Endothelial cell of umbilical vein (primary cell): ENCODE results near the gene BACH2. TPM values are rescaled to one million over a fixed set of nuclear protein-coding genes. Genes with fewer than 3 reads are reported as not detected.

Experiments
- BruUV-seq: library from RNA; stranded (reverse); fragments of 400-500 nt; replicated peaks from 2 replicates; lab custom pipeline; 2021; lab: Mats Ljungman, UMichigan
- CTCF ChIA-PET: fragments of 300-600, 350-600 bp; sonication (Branson Sonifier 250); formaldehyde crosslinking; loops from one replicate; lab custom pipeline; 2021; ENCODE audit warnings: antibody characterized with exemption, inconsistent platforms; lab: Charles Lee
- POLR2A ChIA-PET: fragments of 300-600, 350-600 bp; sonication (Branson Sonifier 250); formaldehyde crosslinking; loops from one replicate; lab custom pipeline; 2021; ENCODE audit warnings: antibody characterized with exemption, inconsistent platforms; lab: Charles Lee
- DNase-seq: peaks from one replicate; pipeline ENCODE4 v3.0.0-alpha.2; 2011; ENCODE audit warnings: low read depth, low spot score
- FAIRE-seq: peaks from 2 replicates; lab custom pipeline; 2011; peaks lifted over from hg19 to GRCh38; lab: Jason Lieb, UNC
- H2AFZ ChIP-seq: 2 replicates; pipeline ENCODE4 v1.6.0; 2012; ENCODE audit warnings: low read depth, low read length, control low read depth, inconsistent platforms
- H3K27ac ChIP-seq: 2 replicates; pipeline ENCODE4 v1.5.1; 2011; ENCODE audit warnings: low read depth, mild to moderate bottlenecking, control low read depth, low read length, moderate library complexity; ENCODE audit not compliant: insufficient read depth
- H3K27me3 ChIP-seq, 2 experiments: 2 replicates each; pipeline versions ENCODE4 v1.6.0 to v1.6.1; 2011; ENCODE audit warnings: low read length in 2 of 2, mixed read lengths in 1 of 2; ENCODE audit not compliant: control insufficient read depth in 2 of 2, insufficient read depth in 2 of 2
- H3K36me3 ChIP-seq, 2 experiments: 2 replicates in 1 of 2; 3 replicates in 1 of 2; pipeline ENCODE4 v1.5.1; 2011; ENCODE audit warnings: low read length in 2 of 2, mild to moderate bottlenecking in 1 of 2, moderate library complexity in 1 of 2; ENCODE audit not compliant: control insufficient read depth in 2 of 2, insufficient read depth in 2 of 2; ENCODE audit errors: extremely low read depth in 1 of 2
- H3K4me1 ChIP-seq: 3 replicates; pipeline ENCODE4 v1.5.1; 2011; ENCODE audit warnings: mild to moderate bottlenecking, low read length; ENCODE audit not compliant: control insufficient read depth, insufficient read depth; ENCODE audit errors: extremely low read depth
- H3K4me2 ChIP-seq: 2 replicates; pipeline ENCODE4 v1.6.1; 2011; ENCODE audit warnings: low read length, control low read depth, mixed read lengths; ENCODE audit not compliant: insufficient read depth
- H3K4me3 ChIP-seq, 3 experiments: fragments of 200-600 bp in 1 of 3; sonication (generic), shearing (Covaris generic) in 1 of 3; replicated peaks in 1 of 3; 2 replicates each; pipeline ENCODE4 v1.5.1; 2011 to 2016; ENCODE audit warnings: control low read depth in 3 of 3, low read length in 3 of 3, mild to moderate bottlenecking in 2 of 3, inconsistent platforms in 1 of 3, low read depth in 1 of 3, moderate library complexity in 1 of 3; ENCODE audit not compliant: insufficient read depth in 1 of 3
- H3K79me2 ChIP-seq: 2 replicates; pipeline ENCODE4 v1.6.0; 2012; ENCODE audit warnings: low read length, inconsistent platforms; ENCODE audit not compliant: control insufficient read depth, insufficient read depth
- H3K9ac ChIP-seq: replicated peaks from 2 replicates; pipeline ENCODE3; 2011; ENCODE audit warnings: low read length, control low read depth; ENCODE audit not compliant: insufficient read depth; ENCODE audit errors: extremely low read depth
- H3K9me1 ChIP-seq: replicated peaks from 3 replicates; pipeline ENCODE4 v1.6.0; 2011; ENCODE audit warnings: mild to moderate bottlenecking, low read length; ENCODE audit not compliant: control insufficient read depth, insufficient read depth; ENCODE audit errors: extremely low read depth
- H3K9me3 ChIP-seq: replicated peaks from 2 replicates; pipeline ENCODE4 v1.5.1; 2012; ENCODE audit warnings: low read length, inconsistent platforms; ENCODE audit not compliant: control insufficient read depth, insufficient read depth
- H4K20me1 ChIP-seq: replicated peaks from 2 replicates; pipeline ENCODE3; 2011; ENCODE audit warnings: mild to moderate bottlenecking, low read length; ENCODE audit not compliant: control insufficient read depth, insufficient read depth; ENCODE audit errors: extremely low read depth
- CTCF ChIP-seq, 2 donors: IDR thresholded peaks; 1 replicate in 1 of 2; 2 replicates in 1 of 2; pipeline ENCODE4 v1.5.1; 2011; ENCODE audit warnings: low read length in 2 of 2, mild to moderate bottlenecking in 2 of 2, moderate library complexity in 2 of 2, control low read depth in 1 of 2, inconsistent platforms in 1 of 2, low read depth in 1 of 2; ENCODE audit not compliant: insufficient read depth in 1 of 2; ENCODE audit errors: extremely low read depth in 1 of 2
- EZH2 ChIP-seq: IDR thresholded peaks from 2 replicates; pipeline ENCODE4 v1.6.1; 2012; ENCODE audit warnings: borderline replicate concordance, low read depth, mild to moderate bottlenecking, moderate library complexity, low read length, inconsistent platforms; ENCODE audit not compliant: severe bottlenecking
- FOS ChIP-seq: IDR thresholded peaks from 2 replicates; pipeline ENCODE4 v1.6.1; 2011; ENCODE audit warnings: mild to moderate bottlenecking, low read length, moderate library complexity, borderline replicate concordance; ENCODE audit not compliant: insufficient read depth
- GATA2 ChIP-seq: IDR thresholded peaks from 2 replicates; pipeline ENCODE4 v1.7.0; 2011; ENCODE audit warnings: low read depth, mild to moderate bottlenecking, moderate library complexity, mixed read lengths, low read length; ENCODE audit not compliant: insufficient read length, insufficient read depth
- JUN ChIP-seq: IDR thresholded peaks from 2 replicates; pipeline ENCODE4 v1.6.1; 2011; ENCODE audit warnings: borderline replicate concordance, low read depth; ENCODE audit not compliant: insufficient read length, insufficient read depth
- MAX ChIP-seq: IDR thresholded peaks from 2 replicates; pipeline ENCODE4 v1.6.1; 2011; ENCODE audit not compliant: insufficient read depth, insufficient read length
- MYC ChIP-seq: IDR thresholded peaks from one replicate; pipeline ENCODE4 v1.6.1; 2011; ENCODE audit warnings: mild to moderate bottlenecking, low read depth, low read length
- POLR2A ChIP-seq: IDR thresholded peaks from 2 replicates; pipeline ENCODE4 v1.6.1; 2012; ENCODE audit warnings: low read depth, mild to moderate bottlenecking, control low read depth, low read length
- POLR2AphosphoS5 ChIP-seq: IDR thresholded peaks from 2 replicates; pipeline ENCODE4 v1.6.1; 2012; ENCODE audit warnings: low read depth, mild to moderate bottlenecking, control low read depth, low read length, moderate library complexity; ENCODE audit not compliant: insufficient read depth
- dilution Hi-C: fragments of 300-500 bp; cut with MboI; formaldehyde crosslinking; loops from one replicate; pipeline ENCODE4 v1.15.0; 2019; ENCODE audit warnings: low sequenced_read_pairs; ENCODE audit not compliant: extremely low pct_ligation_motif_present
- intact Hi-C: fragments of 100-400 bp; cut with micrococcal nuclease; formaldehyde crosslinking; loops from one replicate; pipeline ENCODE4 v1.10.0; 2022
- polyA plus RNA-seq, 4 experiments: library from polyadenylated mRNA; depleted of rRNA in 3 of 4; stranded (reverse) in 3 of 4; unstranded in 1 of 4; fragments of >200 nt; gene quantifications; 2 replicates each; pipeline versions ENCODE4 v1.2.1 to v1.2.3, GENCODE V29; 2011 to 2012; ENCODE audit warnings: missing spikeins in 1 of 4
- total RNA-seq: library from RNA; stranded (reverse); gene quantifications from 2 replicates; pipeline ENCODE4 v1.2.3, GENCODE V29; 2021

Gene BACH2
- total and polyA plus RNA-seq, 2 donors (not counting 3 experiments of a cell fraction or from before 2014, with no cell fraction given), result 1.7 to 5.6 TPM

DNA sequence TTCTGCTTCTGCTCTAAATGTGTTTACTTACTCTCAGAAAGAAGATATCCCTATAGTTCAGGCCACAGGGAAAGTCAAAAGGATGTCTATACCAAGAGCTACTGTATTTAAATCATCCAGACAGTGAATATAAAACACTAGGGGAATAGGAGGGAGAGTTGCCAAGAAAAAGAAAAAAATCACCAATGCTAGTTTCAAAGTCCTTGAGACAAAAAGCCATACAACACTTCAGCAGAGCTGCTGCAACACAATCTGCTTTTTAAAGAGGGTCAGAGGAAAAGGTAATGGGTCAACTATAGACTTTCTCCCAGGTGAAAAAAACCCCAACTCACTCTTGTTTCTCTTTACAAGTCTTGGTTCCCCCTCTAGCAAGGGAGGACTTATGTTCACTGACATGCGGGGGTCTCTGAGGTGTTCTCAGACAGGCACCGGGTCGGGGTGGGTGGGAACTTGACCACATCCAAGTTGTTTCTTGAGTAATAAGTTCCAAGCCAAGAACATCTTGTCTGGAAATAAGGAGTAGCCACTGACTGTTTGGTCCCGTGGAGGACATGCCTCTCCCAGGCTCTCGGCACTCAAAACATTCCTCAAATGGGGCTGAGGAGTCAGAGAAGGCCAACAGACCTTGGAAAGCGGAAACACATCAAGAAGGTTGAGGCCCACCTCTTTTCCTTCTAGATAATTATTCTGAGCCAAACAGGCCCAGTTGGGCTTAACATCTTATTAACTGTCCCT lies 354.7 kb downstream of the BACH2 start:
- H3K9me3 ChIP-seq, result no peaks in the 10 kb centered on the region
- dilution Hi-C loops (no loop called here), intact Hi-C loops (loop anchor here (2.0 to 10.0 kb wide), 4 partner anchors 105 to 999 kb away; partner anchors contain the start of gene BACH2)
- BruUV-seq, result no TSS peak
- ChIA-PET CTCF (interaction anchor here (1.4 to 4.8 kb wide), 6 partner anchors 10 to 535 kb away, joined by 3 to 269 read pairs (median 26); no protein-coding TSS in a partner anchor), POLR2A (no interaction called here)
- H2AFZ ChIP-seq, result no peak overlapping the region
- DNase-seq (no peak), FAIRE-seq (no peak)
- no peak overlapping the region for H3K9ac ChIP-seq
- H3K4me3 ChIP-seq, result no peak overlapping the region
- TF ChIP-seq EZH2 (no peak), MYC (no peak), JUN (no peak), MAX (no peak), POLR2AphosphoS5 (no peak), POLR2A (no peak), GATA2 (no peak), FOS (no peak), CTCF (IDR thresholded peaks at IDR 0.05; ENCODE audit: extremely low read depth in 1 of 2, insufficient read depth in 1 of 2, low read depth in 1 of 2, low read length in 2 of 2) (no peak)
- no peaks in the 10 kb centered on the region for H3K36me3 ChIP-seq
- H3K27me3 ChIP-seq, result peaks cover 0 to 10% of the 10 kb centered on the region in 2 experiments
- no peaks in the 10 kb centered on the region for H3K79me2 ChIP-seq
- no peak overlapping the region for H3K4me2 ChIP-seq
- no peaks in the 10 kb centered on the region for H3K9me1 ChIP-seq
- H3K4me1 ChIP-seq, result no peaks in the 10 kb centered on the region
- H4K20me1 ChIP-seq, result no peaks in the 10 kb centered on the region
- H3K27ac ChIP-seq, result no peak overlapping the region
